ENCODE measurements around the gene AUTS2. TPM values are rescaled to one million over a fixed set of nuclear protein-coding genes. Genes with fewer than 3 reads are reported as not detected.

Gene AUTS2
- total RNA-seq, 4 donors from 2014 or later: 29.8 to 114 (median 59.4) TPM

DNA sequence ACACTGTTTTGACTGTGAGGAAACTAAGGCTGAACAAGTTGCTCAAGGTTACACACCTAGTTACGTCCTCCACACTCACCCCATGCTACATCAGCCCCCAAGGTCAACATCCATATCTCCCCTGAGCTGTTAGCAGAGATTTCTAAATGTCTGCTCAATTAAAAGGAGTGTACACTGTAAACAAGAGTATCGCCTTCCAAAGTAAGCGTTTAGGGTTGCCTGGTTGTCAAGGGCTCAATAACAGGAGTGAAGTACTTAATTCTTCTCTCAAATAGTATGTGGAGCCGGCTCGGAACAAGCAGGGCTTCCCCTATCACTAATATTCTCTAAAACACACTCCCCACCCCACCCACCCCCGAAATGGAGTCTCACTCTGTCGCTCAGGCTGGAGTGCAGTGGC, 1120.8 kb downstream of the AUTS2 start:
- H3K4me1 ChIP-seq: no peaks in the 10 kb centered on the region
- intact Hi-C loops (cut with DNase I; ENCODE audit: low total_unique reads): loop anchor here (5.0 kb wide), 1 partner anchor 1243 kb away; no protein-coding TSS in a partner anchor
- H3K9me3 ChIP-seq: no peaks in the 10 kb centered on the region
- WGBS, 2 donors (ENCODE audit: low coverage in 1 of 2): 93 to 100% methylated on average over 2 to 7 of the region's 7 CpGs
- no peak for DNase-seq
- in situ Hi-C loops (cut with MboI; ENCODE audit: low pct_ligation_motif_present in 1 of 4, low pct_unique_long_range_greater_than_20kb in 1 of 4, low sequenced_read_pairs in 3 of 4): no loop called here
- H3K27me3 ChIP-seq: no peaks in the 10 kb centered on the region
- no peak for TF ChIP-seq POLR2AphosphoS5 (IDR thresholded peaks at IDR 0.05)
- TF ChIP-seq, protein P1, sequence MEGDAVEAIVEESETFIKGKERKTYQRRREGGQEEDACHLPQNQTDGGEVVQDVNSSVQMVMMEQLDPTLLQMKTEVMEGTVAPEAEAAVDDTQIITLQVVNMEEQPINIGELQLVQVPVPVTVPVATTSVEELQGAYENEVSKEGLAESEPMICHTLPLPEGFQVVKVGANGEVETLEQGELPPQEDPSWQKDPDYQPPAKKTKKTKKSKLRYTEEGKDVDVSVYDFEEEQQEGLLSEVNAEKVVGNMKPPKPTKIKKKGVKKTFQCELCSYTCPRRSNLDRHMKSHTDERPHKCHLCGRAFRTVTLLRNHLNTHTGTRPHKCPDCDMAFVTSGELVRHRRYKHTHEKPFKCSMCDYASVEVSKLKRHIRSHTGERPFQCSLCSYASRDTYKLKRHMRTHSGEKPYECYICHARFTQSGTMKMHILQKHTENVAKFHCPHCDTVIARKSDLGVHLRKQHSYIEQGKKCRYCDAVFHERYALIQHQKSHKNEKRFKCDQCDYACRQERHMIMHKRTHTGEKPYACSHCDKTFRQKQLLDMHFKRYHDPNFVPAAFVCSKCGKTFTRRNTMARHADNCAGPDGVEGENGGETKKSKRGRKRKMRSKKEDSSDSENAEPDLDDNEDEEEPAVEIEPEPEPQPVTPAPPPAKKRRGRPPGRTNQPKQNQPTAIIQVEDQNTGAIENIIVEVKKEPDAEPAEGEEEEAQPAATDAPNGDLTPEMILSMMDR (IDR thresholded peaks at IDR 0.05): no peak
- no peak for TF ChIP-seq POLR2A (IDR thresholded peaks at IDR 0.05)
- no peak for TF ChIP-seq EP300 (IDR thresholded peaks at IDR 0.05; ENCODE audit: low read depth)
- no peak overlapping the region for H3K4me3 ChIP-seq
- H3K27ac ChIP-seq: no peak overlapping the region
- H3K36me3 ChIP-seq: no peaks in the 10 kb centered on the region

DNA sequence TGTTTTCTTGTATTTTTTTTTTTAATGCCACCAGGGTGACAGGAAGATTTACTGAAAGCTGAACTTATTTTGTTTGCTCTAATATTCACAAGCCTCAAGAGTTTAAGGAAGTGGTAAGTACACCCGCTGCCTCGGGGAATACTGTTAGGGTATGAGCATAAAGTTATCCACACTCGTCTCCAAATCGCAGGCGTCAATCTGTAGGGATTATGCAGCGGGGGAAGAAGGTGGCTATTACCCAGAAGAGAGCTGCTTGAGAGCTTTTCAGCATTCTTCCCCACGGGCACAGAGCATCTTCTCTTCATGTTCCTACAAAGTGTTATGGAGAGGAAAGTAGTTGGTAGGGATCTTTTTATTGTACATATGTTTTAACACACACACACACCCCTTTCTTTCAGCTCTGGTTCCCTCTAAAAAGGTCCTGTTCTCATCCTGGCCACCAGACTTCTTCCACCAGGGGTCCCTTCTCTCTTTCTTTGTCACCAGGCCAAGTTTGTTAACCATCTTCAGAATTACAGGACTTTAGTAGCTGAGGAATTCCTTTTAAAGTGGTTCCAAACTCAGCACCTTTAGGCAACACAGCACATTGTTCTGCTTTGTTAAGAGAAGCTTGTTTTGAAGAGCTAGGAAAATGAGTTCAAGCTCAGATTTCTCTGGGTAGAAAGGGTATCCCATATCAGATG, 1122.1 kb downstream of the AUTS2 start:
- 72 to 73% methylated on average over 6 to 7 of the region's 7 CpGs for WGBS, 2 donors (ENCODE audit: low coverage in 1 of 2)
- TF ChIP-seq POLR2A (IDR thresholded peaks at IDR 0.05): no peak
- TF ChIP-seq, protein P1 (IDR thresholded peaks at IDR 0.05): no peak
- no peak for TF ChIP-seq POLR2AphosphoS5 (IDR thresholded peaks at IDR 0.05)
- no peak for TF ChIP-seq EP300 (IDR thresholded peaks at IDR 0.05; ENCODE audit: low read depth)
- in situ Hi-C loops (cut with MboI; ENCODE audit: low pct_ligation_motif_present in 1 of 4, low pct_unique_long_range_greater_than_20kb in 1 of 4, low sequenced_read_pairs in 3 of 4) (no loop called here), intact Hi-C loops (cut with DNase I; ENCODE audit: low total_unique reads) (no loop called here)
- DNase-seq: no peak
- H3K36me3 ChIP-seq: no peaks in the 10 kb centered on the region
- no peaks in the 10 kb centered on the region for H3K9me3 ChIP-seq
- no peaks in the 10 kb centered on the region for H3K4me1 ChIP-seq
- no peak overlapping the region for H3K27ac ChIP-seq
- no peak overlapping the region for H3K4me3 ChIP-seq
- no peaks in the 10 kb centered on the region for H3K27me3 ChIP-seq

DNA sequence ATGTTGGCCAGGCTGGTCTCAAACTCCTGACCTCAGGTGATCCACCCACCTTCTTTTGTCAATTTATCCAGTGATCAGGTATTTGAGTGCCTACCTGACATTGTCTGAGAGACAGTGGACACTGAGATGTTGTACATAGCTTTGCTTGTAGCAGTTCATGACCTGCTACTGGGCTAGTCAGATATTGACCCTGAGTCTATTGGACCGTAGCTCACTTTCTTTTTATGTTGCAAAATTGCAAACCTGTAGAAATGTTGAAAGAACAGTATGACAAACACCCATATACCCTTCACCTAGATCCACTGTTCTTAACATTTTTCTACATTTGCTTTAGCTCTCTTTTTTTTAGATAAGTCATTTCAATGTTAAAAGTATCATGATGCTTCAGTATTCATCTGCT, 1123.2 kb downstream of the AUTS2 start:
- in situ Hi-C loops (cut with MboI; ENCODE audit: low pct_ligation_motif_present in 1 of 4, low pct_unique_long_range_greater_than_20kb in 1 of 4, low sequenced_read_pairs in 3 of 4): no loop called here
- Histone ChIP-seq H3K4me3 (no peak overlapping the region), H3K36me3 (no peaks in the 10 kb centered on the region), H3K4me1 (no peaks in the 10 kb centered on the region), H3K27ac (no peak overlapping the region), H3K9me3 (no peaks in the 10 kb centered on the region), H3K27me3 (no peaks in the 10 kb centered on the region)
- WGBS, 2 donors (ENCODE audit: low coverage in 1 of 2): 92 to 100% methylated on average over 1 of the region's 1 CpG
- intact Hi-C loops (cut with DNase I; ENCODE audit: low total_unique reads): no loop called here
- TF ChIP-seq, protein P1 (IDR thresholded peaks at IDR 0.05): no peak
- TF ChIP-seq POLR2AphosphoS5 (IDR thresholded peaks at IDR 0.05) (no peak), POLR2A (IDR thresholded peaks at IDR 0.05) (no peak), EP300 (IDR thresholded peaks at IDR 0.05; ENCODE audit: low read depth) (no peak)
- no peak for DNase-seq

DNA sequence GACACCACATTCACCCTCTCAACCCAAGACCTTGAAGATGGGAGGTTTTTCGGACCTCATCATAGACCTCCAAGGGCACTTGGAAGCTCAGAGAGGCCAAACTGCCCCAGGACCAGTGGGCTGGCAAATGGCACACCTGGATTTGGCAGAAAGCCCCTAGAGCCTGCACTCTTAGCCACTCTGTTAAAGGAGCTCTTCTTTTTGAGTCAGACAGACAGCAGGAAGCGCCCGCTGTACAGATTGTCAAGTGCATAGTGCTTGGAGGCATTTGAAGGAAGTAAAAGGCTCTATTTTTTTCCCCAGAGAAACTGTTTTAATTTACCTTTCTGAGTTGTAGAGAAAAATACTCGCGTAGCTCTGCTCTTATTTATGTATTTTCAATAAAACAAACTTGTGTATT, 1125.1 kb downstream of the AUTS2 start:
- H3K36me3 ChIP-seq: no peaks in the 10 kb centered on the region
- in situ Hi-C loops (cut with MboI; ENCODE audit: low pct_ligation_motif_present in 1 of 4, low pct_unique_long_range_greater_than_20kb in 1 of 4, low sequenced_read_pairs in 3 of 4): no loop called here
- peaks cover 0 to 10% (median 0%) of the 10 kb centered on the region in 4 donors for H3K4me1 ChIP-seq
- no peaks in the 10 kb centered on the region for H3K9me3 ChIP-seq
- no peak overlapping the region for H3K4me3 ChIP-seq
- whole genome bisulfite sequencing, 2 donors (ENCODE audit: low coverage in 1 of 2): 90 to 100% methylated on average over 2 to 5 of the region's 5 CpGs
- DNase-seq: no peak
- intact Hi-C loops (cut with DNase I; ENCODE audit: low total_unique reads): no loop called here
- TF ChIP-seq EP300 (IDR thresholded peaks at IDR 0.05; ENCODE audit: low read depth): no peak
- no peak for TF ChIP-seq POLR2A (IDR thresholded peaks at IDR 0.05)
- TF ChIP-seq, protein P1 (IDR thresholded peaks at IDR 0.05): no peak
- no peak for TF ChIP-seq POLR2AphosphoS5 (IDR thresholded peaks at IDR 0.05)
- no peak overlapping the region for H3K27ac ChIP-seq
- no peaks in the 10 kb centered on the region for H3K27me3 ChIP-seq
